Measurements from ENCODE around the gene AMIGO2.

The AMIGO2 gene

DNA sequence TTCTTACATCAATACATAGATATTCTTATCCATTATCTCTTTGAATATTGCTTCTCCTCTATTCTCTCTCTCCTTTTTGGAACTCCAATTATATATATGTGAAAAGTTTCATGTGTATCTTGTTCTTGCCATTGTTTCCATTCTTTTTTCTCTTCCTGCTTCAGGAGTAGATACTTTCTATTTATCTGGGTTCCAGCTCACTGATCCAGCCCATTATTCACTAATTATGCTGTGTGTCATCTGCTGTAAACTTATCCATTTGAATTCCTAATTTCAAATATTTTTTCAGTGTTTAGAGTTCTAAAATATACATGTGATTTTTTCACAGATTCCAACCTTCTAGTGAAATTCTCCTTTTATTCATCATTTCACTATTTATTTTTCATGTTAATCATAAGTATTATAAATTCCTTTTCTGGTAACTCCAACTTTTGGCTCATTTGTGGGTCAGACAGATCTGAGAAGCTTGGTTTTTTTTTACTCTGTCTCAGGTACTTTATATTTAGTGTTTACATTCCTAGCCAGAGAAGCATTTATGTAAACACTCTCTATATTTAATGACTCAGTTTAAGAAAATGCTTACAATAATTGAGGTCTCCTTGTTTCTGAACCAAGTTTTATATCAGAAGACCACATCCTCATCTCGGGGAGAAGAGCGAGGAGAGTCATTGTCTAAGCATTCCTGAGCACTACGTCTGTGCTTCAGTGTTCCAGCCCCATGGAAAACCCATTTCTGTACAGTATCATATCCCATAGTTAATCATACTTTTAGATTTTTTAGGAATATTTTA lies 15.9 kb upstream of the AMIGO2 start:
- Histone ChIP-seq H3K9me3 (ENCODE audit: control insufficient read depth, low read depth, low read length) (no peaks in the 10 kb centered on the region), H3K4me1 (ENCODE audit: control insufficient read depth, low read depth, low read length) (peaks cover 6% of the 10 kb centered on the region), H3K27me3 (ENCODE audit: control insufficient read depth, insufficient read depth, low read length) (no peaks in the 10 kb centered on the region), H3K4me3 (ENCODE audit: low read length) (no peak overlapping the region), H3K27ac (ENCODE audit: low read length) (no peak overlapping the region), H3K36me3 (ENCODE audit: control insufficient read depth, low read depth, low read length) (no peaks in the 10 kb centered on the region), H3K9ac (ENCODE audit: low read length) (no peak overlapping the region)

DNA sequence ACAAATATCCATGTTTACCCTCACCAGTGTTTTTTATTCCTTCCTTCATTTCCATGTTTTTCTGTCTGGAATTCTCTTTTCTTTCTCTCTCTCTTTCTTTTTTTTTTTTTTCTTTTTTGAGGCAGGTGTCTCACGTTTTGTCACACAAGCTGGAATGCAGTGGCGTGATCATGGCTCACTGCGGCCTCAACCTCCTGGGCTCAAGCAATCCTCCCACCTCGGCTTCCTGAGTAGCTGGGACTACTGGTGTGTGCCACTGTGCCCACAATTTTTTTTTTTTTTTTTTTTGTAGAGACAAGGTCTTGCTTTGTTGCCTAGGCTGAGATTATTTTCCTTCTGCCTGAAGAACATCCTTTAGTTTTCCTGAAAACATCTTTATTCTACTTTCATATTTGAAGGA lies 15.0 kb upstream of the AMIGO2 start:
- Histone ChIP-seq H3K9ac (ENCODE audit: low read length) (no peak overlapping the region), H3K27ac (ENCODE audit: low read length) (no peak overlapping the region), H3K4me3 (ENCODE audit: low read length) (no peak overlapping the region), H3K9me3 (ENCODE audit: control insufficient read depth, low read depth, low read length) (no peaks in the 10 kb centered on the region), H3K4me1 (ENCODE audit: control insufficient read depth, low read depth, low read length) (peaks cover 5% of the 10 kb centered on the region), H3K36me3 (ENCODE audit: control insufficient read depth, low read depth, low read length) (no peaks in the 10 kb centered on the region), H3K27me3 (ENCODE audit: control insufficient read depth, insufficient read depth, low read length) (no peaks in the 10 kb centered on the region)

DNA sequence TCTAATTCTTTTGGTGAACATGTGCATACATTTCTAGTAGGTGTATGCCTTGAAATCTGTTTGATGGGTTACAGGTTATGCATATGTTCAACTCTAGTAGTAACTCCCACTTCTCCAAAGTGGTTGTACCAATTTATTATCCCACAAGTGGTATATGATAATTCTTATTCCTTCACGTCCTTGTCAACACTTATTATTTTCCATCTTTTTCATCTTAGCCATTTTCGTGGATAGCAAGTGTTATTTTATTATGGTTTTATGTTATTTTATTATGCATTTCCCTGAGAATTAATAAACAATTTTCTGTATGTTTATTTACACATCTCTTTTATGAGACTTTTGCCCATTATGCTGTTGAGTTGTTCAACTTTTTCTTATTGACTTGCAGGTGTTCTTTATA lies 11.2 kb upstream of the AMIGO2 start:
- Histone ChIP-seq H3K9me3 (ENCODE audit: control insufficient read depth, low read depth, low read length) (no peaks in the 10 kb centered on the region), H3K4me1 (ENCODE audit: control insufficient read depth, low read depth, low read length) (peaks cover 11% of the 10 kb centered on the region), H3K36me3 (ENCODE audit: control insufficient read depth, low read depth, low read length) (no peaks in the 10 kb centered on the region), H3K9ac (ENCODE audit: low read length) (no peak overlapping the region), H3K27me3 (ENCODE audit: control insufficient read depth, insufficient read depth, low read length) (no peaks in the 10 kb centered on the region), H3K27ac (ENCODE audit: low read length) (no peak overlapping the region), H3K4me3 (ENCODE audit: low read length) (no peak overlapping the region)

DNA sequence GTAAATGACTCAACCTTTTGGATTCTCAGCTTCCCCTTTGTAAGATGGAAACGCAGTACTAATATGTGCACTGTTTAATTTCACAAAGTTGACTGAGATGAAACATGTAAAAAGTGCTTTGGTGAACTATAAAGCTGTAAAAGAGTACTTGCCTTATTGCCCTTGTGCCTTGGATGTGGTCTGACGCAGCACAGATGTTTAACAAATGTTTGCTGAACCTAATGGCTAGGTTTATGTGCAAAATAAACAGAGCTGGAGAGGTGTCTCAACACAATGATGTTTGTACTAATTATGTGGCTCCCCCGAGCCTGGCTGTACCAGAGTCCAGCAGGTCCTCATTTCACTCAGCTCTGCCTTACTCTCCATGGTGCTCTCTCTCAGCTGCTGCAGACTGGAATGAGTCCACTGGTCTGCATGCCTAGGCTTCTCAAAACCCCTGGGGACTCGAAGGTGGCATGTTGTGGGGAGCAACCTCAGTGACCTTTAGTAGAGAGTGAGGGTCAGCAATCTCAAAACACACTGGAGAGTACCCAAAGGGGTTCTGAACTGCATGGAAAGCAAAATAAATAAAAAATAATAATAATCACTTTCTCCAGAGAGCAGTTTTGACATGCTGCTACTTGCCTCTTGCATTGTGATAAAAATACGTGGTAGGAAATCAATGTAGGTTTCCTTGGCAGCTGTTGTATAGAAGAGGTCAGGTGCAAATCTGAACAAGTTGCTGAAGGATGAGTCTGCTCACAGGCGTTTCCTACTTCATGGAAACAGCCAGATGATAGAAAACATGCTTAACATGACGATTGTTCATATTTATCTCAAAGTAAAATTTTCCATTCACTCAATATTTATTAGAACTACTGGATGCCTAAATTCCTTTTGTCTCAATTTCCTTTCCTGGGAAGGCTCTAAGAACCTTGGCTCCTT lies 8.5 kb upstream of the AMIGO2 start:
- H3K9ac ChIP-seq (ENCODE audit: low read length), result no peak overlapping the region
- no peak overlapping the region for H3K27ac ChIP-seq (ENCODE audit: low read length)
- H3K4me3 ChIP-seq (ENCODE audit: low read length), result no peak overlapping the region
- no peaks in the 10 kb centered on the region for H3K9me3 ChIP-seq (ENCODE audit: control insufficient read depth, low read depth, low read length)
- no peaks in the 10 kb centered on the region for H3K36me3 ChIP-seq (ENCODE audit: control insufficient read depth, low read depth, low read length)
- no peaks in the 10 kb centered on the region for H3K27me3 ChIP-seq (ENCODE audit: control insufficient read depth, insufficient read depth, low read length)
- H3K4me1 ChIP-seq (ENCODE audit: control insufficient read depth, low read depth, low read length), result peaks cover 32% of the 10 kb centered on the region

DNA sequence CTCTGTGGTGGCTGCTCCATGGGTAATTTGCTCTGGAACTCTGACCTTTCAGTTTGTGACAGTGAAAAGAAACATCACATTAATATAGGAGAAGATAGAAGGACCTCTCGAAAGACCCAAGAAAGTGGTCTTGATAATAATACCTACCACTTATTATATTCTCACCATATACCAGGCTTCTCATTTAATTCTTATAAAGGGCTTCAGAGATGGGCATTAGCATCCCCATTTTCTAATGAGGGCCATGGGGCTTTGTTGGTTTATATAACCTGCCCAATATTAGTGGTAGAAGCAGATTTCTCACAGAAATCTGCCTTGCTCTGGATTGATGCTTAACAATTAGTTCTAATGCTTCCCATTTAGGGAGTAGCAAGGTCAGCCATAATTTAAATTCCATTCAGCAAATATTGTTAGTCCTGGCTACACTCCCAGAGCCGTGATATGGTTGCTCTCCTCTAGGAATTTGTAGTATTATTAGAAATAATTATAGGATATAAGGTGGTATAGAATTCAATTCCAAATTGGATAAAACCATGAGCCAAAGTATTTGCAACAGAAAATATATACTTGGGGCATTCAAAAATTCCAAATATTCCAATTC lies 7.4 kb upstream of the AMIGO2 start:
- Histone ChIP-seq H3K4me3 (ENCODE audit: low read length) (no peak overlapping the region), H3K27ac (ENCODE audit: low read length) (no peak overlapping the region), H3K36me3 (ENCODE audit: control insufficient read depth, low read depth, low read length) (no peaks in the 10 kb centered on the region), H3K9ac (ENCODE audit: low read length) (no peak overlapping the region), H3K9me3 (ENCODE audit: control insufficient read depth, low read depth, low read length) (no peaks in the 10 kb centered on the region), H3K4me1 (ENCODE audit: control insufficient read depth, low read depth, low read length) (peaks cover 34% of the 10 kb centered on the region), H3K27me3 (ENCODE audit: control insufficient read depth, insufficient read depth, low read length) (no peaks in the 10 kb centered on the region)

DNA sequence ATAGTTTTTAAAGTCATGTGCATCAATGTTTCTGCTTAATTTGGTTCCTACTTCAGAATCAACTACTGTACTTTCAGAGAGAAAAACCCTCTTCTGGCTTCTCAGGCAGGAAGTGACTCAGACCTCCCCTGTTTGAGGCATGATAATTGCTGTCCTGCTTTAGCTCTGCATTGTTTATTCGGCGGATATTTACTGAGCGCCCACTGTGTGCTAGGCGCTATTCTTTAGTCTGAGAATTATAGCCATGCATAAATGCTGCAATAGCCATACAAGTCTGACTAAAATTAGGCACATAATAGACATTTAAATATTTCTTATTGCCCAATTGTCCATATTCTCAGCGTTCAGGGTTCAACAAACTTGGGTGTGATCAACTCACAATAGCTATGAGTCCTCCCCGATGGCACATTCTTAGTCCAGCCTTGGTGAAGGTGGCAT lies 6.1 kb upstream of the AMIGO2 start:
- Histone ChIP-seq H3K9me3 (ENCODE audit: control insufficient read depth, low read depth, low read length) (no peaks in the 10 kb centered on the region), H3K4me1 (ENCODE audit: control insufficient read depth, low read depth, low read length) (peaks cover 34% of the 10 kb centered on the region), H3K36me3 (ENCODE audit: control insufficient read depth, low read depth, low read length) (no peaks in the 10 kb centered on the region), H3K27ac (ENCODE audit: low read length) (no peak overlapping the region), H3K4me3 (ENCODE audit: low read length) (no peak overlapping the region), H3K9ac (ENCODE audit: low read length) (no peak overlapping the region), H3K27me3 (ENCODE audit: control insufficient read depth, insufficient read depth, low read length) (peaks cover 6% of the 10 kb centered on the region)

DNA sequence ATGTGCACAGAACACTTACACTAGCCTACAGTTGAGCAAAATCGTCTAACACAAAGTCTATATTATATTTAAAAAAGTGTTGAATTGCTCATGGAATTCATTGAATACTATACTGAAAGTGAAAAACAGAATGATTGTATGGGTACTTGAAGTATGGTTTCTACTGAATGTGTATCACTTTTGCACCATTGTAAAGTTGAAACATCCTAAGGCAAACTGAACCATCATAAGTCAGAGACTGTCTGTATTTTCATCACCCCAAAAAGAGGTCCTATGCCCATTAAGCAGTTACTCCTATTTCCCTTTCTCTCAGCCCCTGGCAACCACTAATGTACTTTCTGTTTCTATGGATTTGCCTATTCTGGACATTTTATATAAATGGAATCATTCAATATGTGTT lies 4.4 kb upstream of the AMIGO2 start:
- Histone ChIP-seq H3K4me3 (ENCODE audit: low read length) (no peak overlapping the region), H3K27me3 (ENCODE audit: control insufficient read depth, insufficient read depth, low read length) (peaks cover 12% of the 10 kb centered on the region), H3K27ac (ENCODE audit: low read length) (no peak overlapping the region), H3K9me3 (ENCODE audit: control insufficient read depth, low read depth, low read length) (no peaks in the 10 kb centered on the region), H3K9ac (ENCODE audit: low read length) (no peak overlapping the region), H3K36me3 (ENCODE audit: control insufficient read depth, low read depth, low read length) (no peaks in the 10 kb centered on the region), H3K4me1 (ENCODE audit: control insufficient read depth, low read depth, low read length) (peaks cover 34% of the 10 kb centered on the region)

DNA sequence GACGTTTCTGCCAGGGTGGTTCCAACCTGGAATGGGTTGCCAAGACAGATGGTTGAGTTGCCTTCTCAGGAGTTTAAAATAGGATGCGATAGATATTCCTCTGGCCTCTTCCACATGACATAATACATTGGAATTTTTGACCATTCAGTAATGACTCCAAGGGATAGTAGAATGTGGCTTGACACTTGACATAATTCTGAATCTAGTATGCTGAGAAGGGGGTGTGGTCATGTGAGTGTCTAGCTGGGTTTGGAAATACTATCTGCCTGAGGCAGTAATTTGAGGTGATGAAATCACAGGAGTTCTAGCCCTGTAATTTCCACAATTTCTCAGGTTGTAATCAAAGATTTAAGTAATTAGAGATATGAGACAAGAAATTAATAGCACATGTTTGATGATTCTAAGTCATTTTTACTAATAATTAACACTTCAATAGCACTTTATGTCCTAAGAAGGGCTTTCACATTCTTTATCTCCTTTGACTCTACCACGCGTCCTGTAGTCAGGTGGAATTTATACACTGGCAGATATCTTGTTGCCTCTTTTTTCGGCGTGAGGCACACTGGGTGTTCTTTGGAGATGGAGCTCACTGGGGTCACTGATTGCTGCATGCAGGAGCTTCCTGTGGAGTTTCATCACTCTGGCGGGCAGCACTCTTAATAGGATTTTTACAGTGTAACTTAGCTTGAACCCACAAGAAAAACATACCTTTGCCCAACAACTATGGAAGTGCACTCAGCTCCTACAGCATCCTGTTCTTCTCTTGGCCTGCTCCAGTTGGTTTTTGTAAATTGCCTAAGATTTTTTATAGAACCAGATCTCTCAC lies 3.2 kb upstream of the AMIGO2 start:
- no peak overlapping the region for H3K4me3 ChIP-seq (ENCODE audit: low read length)
- H3K9ac ChIP-seq (ENCODE audit: low read length), result no peak overlapping the region
- H3K9me3 ChIP-seq (ENCODE audit: control insufficient read depth, low read depth, low read length), result no peaks in the 10 kb centered on the region
- H3K36me3 ChIP-seq (ENCODE audit: control insufficient read depth, low read depth, low read length), result no peaks in the 10 kb centered on the region
- H3K27me3 ChIP-seq (ENCODE audit: control insufficient read depth, insufficient read depth, low read length), result peaks cover 23% of the 10 kb centered on the region
- peaks cover 34% of the 10 kb centered on the region for H3K4me1 ChIP-seq (ENCODE audit: control insufficient read depth, low read depth, low read length)
- no peak overlapping the region for H3K27ac ChIP-seq (ENCODE audit: low read length)

DNA sequence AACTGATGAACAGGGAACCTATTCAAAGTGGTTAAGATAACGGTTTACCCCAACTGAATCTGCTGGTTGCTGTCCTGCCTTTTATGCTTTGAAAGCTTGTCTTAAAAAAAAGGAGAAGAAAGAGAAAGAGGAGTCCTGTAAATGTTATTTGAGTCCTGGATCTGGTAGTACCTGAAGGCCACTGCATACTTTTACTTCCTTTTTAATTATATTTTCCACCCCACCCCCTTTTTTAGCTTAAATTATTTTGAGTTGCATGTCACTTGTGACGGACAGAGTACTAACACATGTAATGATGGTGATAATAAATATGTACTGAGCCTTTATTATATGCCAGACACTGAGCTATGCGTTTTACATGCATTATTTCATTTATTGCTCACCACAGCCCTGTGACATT lies 2.5 kb upstream of the AMIGO2 start:
- Histone ChIP-seq H3K4me1 (ENCODE audit: control insufficient read depth, low read depth, low read length) (peaks cover 33% of the 10 kb centered on the region), H3K27ac (ENCODE audit: low read length) (no peak overlapping the region), H3K27me3 (ENCODE audit: control insufficient read depth, insufficient read depth, low read length) (peaks cover 30% of the 10 kb centered on the region), H3K36me3 (ENCODE audit: control insufficient read depth, low read depth, low read length) (no peaks in the 10 kb centered on the region), H3K9me3 (ENCODE audit: control insufficient read depth, low read depth, low read length) (no peaks in the 10 kb centered on the region), H3K4me3 (ENCODE audit: low read length) (no peak overlapping the region), H3K9ac (ENCODE audit: low read length) (no peak overlapping the region)

DNA sequence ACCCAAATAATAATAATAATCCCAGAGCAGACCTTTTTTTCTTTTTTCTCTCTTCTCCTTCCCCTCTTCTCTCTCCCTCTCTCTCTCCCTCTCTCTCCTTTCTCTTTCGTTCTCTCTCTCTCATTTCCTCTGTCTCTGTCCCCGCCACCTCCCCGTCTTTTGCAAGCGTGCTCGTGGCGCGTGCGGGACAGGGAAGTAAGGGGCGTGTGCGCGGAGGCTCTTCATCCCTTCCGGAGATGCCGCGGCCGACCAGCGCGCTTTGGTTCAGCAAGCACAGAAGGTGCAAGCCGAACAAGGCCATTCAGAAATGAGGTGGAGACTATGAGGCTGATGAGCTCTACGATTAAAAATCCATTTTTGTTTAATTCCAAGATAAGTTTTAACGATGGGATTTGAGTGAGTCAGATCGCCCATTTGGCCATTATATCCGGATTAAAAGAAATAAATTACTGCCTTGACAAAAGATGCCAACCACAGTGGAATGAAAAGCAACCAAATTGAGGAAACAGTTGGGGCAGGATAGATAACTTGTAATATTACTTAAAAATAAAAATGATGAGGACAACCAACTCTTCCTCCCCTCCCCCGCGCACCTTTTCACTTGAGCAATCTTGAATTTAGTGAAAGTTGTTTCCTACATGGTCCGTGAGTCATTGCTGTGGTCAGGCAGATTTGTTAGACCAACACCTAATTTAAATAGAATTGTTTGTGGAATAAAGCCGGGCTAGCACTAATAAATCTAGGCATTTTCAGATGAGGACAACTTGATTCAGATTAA lies 1.2 kb upstream of the AMIGO2 start:
- no peak overlapping the region for H3K27ac ChIP-seq (ENCODE audit: low read length)
- no peaks in the 10 kb centered on the region for H3K36me3 ChIP-seq (ENCODE audit: control insufficient read depth, low read depth, low read length)
- peaks cover 22% of the 10 kb centered on the region for H3K4me1 ChIP-seq (ENCODE audit: control insufficient read depth, low read depth, low read length)
- H3K9ac ChIP-seq (ENCODE audit: low read length), result no peak overlapping the region
- no peaks in the 10 kb centered on the region for H3K9me3 ChIP-seq (ENCODE audit: control insufficient read depth, low read depth, low read length)
- peak overlapping the region; percentile 79 for H3K4me3 ChIP-seq (ENCODE audit: low read length)
- peaks cover 30% of the 10 kb centered on the region for H3K27me3 ChIP-seq (ENCODE audit: control insufficient read depth, insufficient read depth, low read length)

All from iPS-18a (cell line).